Measurements from ENCODE around the gene TLL1.

- TF ChIP-seq CTCF (conservative IDR thresholded peaks at IDR 0.05; ENCODE audit: low read depth, low read length) = no peak
- TF ChIP-seq EZH2phosphoT487 (IDR thresholded peaks at IDR 0.05; ENCODE audit: borderline replicate concordance, low read length) = no peak
These were observed 73.0 kb downstream of the TLL1 start for GRCh38 chr4:165945991-165946390.
